ENCODE results near the gene CASR.
A peak's percentile ranks its signal among the peaks of the same experiment; 100 is the strongest.

Gene CASR

DNA sequence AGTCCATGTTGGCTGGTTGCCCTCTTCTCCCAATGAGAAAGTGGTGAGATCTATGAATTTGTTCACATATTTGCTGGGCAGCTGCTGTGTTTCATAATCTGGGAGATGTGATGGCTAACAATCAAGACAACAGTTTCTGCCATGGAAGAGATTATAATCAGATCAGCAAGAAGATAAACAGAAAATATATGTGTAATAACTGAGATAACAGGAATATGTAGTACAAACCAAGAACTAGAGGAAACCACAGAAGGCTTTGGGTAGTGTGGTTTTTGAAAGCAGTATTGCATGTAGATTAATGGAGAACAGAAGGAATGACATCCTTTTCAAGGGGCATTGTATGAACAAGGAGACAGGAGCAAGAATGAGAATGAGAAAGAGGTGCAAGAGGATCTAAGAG is 129.4 kb downstream of the CASR start:
- no peak for DNase-seq

DNA sequence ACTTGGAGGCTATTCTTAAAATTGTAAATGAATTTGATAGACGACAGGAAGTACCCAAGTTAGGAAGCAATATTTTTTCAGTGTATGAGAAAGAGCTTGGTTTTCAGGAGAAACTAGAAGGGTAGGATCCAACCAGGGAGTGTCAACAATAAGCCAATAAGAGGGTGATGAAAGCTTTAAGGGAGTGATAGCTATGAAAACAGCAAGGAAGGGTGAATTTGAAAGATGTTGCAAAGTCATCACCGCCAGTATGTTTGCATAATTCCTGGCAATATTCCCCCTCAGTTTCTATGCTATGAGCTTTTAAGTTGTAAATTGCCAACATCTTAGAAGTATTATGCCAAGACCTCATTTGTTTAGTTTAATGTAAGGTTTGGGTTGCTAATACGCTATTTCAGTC is 129.8 kb downstream of the CASR start:
- DNase-seq = no peak

- no peak for DNase-seq
These were observed 130.9 kb downstream of the CASR start for GRCh38 chr3:122314228-122314876.

DNA sequence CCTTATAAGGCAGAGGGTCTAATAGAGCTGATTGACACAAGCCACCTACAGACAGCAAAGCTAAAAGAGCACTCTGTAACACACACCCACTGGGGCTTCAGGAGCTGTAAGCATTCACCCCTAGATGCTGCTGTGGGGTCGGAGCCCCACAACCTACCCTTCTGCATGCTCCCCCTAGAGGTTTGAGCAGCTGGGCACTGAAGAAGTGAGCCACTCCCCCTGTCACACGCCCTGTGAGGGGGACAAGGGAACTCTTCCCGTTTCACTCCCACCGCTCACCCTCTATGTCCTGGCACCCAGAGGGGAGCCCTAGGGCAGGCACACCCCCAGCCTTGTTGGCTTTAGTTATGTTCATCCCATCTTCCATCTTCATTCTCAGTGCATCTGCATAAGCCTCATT is 132.2 kb downstream of the CASR start:
- peak; percentile 20 for DNase-seq

DNA sequence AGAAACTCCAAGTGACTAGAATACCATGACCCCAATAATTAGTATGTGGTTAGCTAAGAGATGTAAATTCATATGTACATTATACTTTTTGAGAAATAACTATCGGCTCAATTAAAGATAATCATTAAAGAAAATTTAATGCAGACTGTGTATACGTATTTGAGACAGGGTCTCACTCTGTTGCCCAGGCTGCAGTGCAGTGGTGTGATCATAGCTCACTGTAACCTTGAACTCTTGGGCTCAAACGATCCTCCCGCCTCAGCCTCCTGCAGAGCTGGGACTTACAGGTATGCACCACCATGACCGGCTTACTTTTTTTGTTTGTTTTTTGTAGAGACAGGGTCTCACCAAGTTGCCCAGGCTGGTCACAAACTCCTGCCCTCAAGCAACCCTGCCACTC is 132.9 kb downstream of the CASR start:
- no peak for DNase-seq

- no peak for DNase-seq
These were observed 135.2 kb downstream of the CASR start for GRCh38 chr3:122318620-122319019.

GRCh38 chr3:122322095-122323075 is 138.9 kb downstream of the CASR start:
- no peak for DNase-seq

DNA sequence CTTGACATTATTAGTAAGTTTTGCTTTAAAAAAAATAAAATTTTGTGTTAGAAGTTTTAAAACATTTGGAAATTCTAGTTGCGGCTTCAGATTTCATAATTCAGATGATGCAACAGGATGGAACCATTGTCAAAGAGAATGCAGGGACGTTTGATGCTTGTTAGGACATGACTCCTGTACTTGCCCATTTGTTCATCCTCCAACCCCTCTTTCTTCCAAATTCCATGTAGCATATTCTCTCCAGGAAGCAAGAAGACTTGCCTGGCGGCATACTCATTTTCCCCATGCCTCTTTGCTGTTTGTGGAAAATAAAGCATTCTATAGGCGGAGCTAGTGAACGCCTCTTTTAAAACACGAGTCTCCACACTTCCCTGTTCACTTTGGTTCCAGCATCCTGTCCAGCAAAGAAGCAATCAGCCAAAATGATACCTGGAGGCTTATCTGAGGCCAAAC is 141.4 kb downstream of the CASR start, which contains the start of gene CSTA:
Gene CSTA (plus strand): TSS at position 378 of the 453 bp plus-strand sequence. CDS start 45 bp downstream, at position 423.
- no peak for DNase-seq

DNA sequence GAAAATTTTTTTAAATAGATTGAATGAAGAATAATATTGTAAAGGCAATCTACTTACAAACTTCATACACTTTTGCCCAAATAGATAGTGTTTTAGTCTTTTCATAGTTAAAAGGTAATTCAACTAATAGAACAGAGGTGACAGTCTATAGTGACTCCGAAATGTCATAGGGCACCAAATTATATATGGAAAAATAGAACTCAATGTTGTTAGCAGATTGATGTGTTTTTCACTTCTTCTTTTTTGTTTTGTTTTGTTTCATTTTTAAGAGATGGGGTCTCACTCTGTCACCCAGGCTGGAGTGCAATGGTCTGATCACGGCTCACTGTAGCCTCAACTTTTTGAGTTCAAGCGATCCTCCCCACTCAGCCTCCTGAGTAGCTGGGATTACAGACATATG is 142.3 kb downstream of the CASR start:
- DNase-seq = no peak

DNA sequence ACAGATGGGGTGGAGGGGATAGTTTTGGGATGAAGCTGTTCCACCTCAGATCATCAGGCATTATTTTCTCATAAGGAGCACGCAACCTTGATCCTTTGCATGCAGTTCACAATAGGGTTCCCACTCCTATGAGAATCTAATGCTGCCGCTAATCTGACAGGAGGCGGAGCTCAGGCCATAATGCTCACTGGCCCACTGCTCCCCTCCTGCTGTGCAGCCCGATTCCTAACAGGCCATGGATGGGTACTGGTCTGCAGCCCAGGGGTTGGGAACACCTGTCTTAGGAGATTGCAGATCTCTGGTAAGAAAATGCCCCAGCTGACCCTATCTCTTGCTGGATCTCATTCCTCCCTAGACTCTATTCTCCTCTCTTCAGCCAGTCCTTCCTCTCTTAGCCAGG is 148.4 kb downstream of the CASR start:
- no peak for DNase-seq

DNA sequence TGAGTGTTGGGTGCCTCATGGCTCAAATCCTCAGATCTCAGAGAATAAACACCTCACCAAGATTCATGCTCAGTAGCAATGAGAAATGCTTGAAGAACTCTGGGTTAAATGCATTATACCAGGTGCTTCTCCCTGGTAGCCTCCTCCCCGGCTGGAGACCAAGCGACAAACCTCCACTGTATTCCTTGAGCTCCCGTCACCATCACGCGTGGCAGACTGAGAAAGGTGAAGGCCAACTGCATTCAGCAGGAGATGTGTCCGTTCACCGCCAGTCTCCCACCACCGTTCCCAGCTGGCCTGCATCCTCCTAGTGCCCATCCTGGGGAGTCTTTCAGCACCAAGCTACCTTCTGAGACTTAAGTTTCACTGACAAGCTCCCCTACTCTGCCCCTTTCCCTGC is 149.1 kb downstream of the CASR start:
- no peak for DNase-seq

Data from NCI-H82 (cell line).